AG04450 (cell line): Measurements from ENCODE around the gene BCKDK. TPM values are rescaled to one million over a fixed set of nuclear protein-coding genes. Genes with fewer than 3 reads are reported as not detected.

Experiments
- CTCF ChIA-PET: fragments of 300-600, 350-600 bp; formaldehyde crosslinking; extraction: SDS; loops from one replicate; lab custom pipeline; 2022; ENCODE audit warnings: antibody characterized with exemption, inconsistent platforms; lab: Charles Lee
- POLR2A ChIA-PET: fragments of 350-600 bp; formaldehyde crosslinking; extraction: SDS; loops from one replicate; lab custom pipeline; 2021; ENCODE audit warnings: antibody characterized with exemption, inconsistent platforms; lab: Yijun Ruan, JAX
- DNase-seq: peaks from one replicate; pipeline ENCODE4 v3.0.0-alpha.2; 2011; ENCODE audit warnings: low read depth, low spot score
- H3K27ac ChIP-seq: one replicate; pipeline ENCODE4 v1.5.1; 2012; ENCODE audit warnings: low read depth, low read length, control low read depth
- H3K27me3 ChIP-seq: one replicate; pipeline ENCODE4 v1.6.0; 2012; ENCODE audit warnings: low read length; ENCODE audit not compliant: control insufficient read depth, insufficient read depth
- H3K4me3 ChIP-seq: 2 replicates; pipeline ENCODE4 v1.5.1; 2011; ENCODE audit warnings: mild to moderate bottlenecking, low read depth, low read length, control low read depth
- H3K9me3 ChIP-seq: 2 replicates; pipeline ENCODE4 v1.5.1; 2012; ENCODE audit warnings: low read length; ENCODE audit not compliant: control insufficient read depth, insufficient read depth
- polyA plus RNA-seq: library from polyadenylated mRNA; depleted of rRNA; stranded (reverse); fragments of >200 nt; gene quantifications from 2 replicates; pipeline ENCODE4 v1.2.3, GENCODE V29; 2011
- TF ChIP-seq, protein P1 (sequence below): IDR thresholded peaks from 2 replicates; pipeline ENCODE4 v1.5.1; 2011; ENCODE audit warnings: low read depth, low read length, control low read depth, inconsistent platforms

Gene BCKDK
- polyA plus RNA-seq, 1 experiment, result 31.6 TPM

DNA sequence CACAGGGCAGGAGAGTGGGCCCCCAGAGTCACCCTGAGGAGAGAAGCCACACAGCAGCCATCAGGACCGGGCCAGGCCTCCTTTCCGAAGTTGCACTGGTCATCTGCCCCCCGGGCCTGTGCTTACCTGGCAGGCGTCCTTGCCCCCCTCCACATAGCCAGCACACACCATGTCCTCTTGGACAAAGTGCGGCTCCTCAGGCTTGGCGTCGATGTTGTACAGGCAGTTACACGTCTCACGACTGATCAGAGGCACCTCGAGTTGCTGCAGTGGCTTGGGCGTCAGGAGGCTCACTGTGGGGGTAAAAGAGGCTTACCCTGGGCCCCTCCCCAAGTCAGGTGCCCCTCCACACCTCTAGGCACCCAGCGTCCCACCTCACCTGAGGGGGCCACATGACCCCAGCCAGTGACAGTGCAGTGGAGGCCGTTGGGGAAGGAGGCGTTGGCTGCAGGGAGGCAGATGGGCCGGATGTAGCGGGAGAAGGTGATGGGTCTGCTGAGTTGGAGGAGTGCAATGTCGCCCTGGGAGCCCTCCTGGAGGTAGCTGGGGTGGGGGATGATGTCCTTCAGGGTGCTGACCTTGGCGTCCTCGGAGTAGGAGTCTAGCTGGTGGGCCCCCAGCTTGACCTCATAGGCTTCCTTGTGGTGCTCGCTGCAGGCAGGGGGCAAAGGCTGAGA, 24.3 kb downstream of the BCKDK start:
- POLR2A ChIA-PET, result interaction anchor here (1.3 to 1.7 kb wide), 2 partner anchors 10 to 15 kb away, joined by 3 read pairs; partner anchors contain the start of gene KAT8
- TF ChIP-seq, protein P1, sequence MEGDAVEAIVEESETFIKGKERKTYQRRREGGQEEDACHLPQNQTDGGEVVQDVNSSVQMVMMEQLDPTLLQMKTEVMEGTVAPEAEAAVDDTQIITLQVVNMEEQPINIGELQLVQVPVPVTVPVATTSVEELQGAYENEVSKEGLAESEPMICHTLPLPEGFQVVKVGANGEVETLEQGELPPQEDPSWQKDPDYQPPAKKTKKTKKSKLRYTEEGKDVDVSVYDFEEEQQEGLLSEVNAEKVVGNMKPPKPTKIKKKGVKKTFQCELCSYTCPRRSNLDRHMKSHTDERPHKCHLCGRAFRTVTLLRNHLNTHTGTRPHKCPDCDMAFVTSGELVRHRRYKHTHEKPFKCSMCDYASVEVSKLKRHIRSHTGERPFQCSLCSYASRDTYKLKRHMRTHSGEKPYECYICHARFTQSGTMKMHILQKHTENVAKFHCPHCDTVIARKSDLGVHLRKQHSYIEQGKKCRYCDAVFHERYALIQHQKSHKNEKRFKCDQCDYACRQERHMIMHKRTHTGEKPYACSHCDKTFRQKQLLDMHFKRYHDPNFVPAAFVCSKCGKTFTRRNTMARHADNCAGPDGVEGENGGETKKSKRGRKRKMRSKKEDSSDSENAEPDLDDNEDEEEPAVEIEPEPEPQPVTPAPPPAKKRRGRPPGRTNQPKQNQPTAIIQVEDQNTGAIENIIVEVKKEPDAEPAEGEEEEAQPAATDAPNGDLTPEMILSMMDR, result no peak
- Histone ChIP-seq H3K4me3 (no peak overlapping the region), H3K9me3 (no peaks in the 10 kb centered on the region), H3K27ac (no peak overlapping the region), H3K27me3 (peaks cover 2% of the 10 kb centered on the region)
- DNase-seq, result no peak
- CTCF ChIA-PET, result interaction anchor here (1.8 kb wide), 1 partner anchor 10 kb away, joined by 13 read pairs; no protein-coding TSS in a partner anchor

DNA sequence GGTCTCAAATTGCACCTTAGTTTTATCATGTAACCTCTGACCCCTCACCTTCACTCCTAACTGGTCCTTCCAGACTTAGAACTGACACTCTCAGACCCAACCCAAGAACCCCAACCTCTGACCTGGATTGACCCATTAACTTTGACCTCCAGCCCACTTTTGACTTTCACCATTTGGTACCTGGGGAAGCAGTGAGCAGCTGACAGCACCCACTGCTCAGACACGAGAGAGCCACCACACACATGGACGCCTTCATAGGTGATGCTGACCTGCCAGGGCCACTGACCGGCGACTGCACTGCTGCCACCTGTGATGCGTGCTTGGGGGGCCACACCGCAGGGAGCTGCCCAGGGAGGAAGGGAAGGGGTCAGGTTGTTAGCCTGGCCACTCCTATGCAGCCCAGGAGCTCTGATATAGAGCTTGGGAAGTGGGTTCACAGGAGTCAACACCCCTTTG, 24.9 kb downstream of the BCKDK start:
- no peak for DNase-seq
- Histone ChIP-seq H3K27ac (no peak overlapping the region), H3K27me3 (peaks cover 2% of the 10 kb centered on the region), H3K9me3 (no peaks in the 10 kb centered on the region), H3K4me3 (no peak overlapping the region)
- CTCF ChIA-PET, result interaction anchor here (1.8 kb wide), 1 partner anchor 9 kb away, joined by 13 read pairs; no protein-coding TSS in a partner anchor
- TF ChIP-seq, protein P1, result no peak
- POLR2A ChIA-PET, result interaction anchor here (1.7 to 1.8 kb wide), 2 partner anchors 9 to 15 kb away, joined by 3 to 4 read pairs; partner anchors contain the start of gene KAT8

DNA sequence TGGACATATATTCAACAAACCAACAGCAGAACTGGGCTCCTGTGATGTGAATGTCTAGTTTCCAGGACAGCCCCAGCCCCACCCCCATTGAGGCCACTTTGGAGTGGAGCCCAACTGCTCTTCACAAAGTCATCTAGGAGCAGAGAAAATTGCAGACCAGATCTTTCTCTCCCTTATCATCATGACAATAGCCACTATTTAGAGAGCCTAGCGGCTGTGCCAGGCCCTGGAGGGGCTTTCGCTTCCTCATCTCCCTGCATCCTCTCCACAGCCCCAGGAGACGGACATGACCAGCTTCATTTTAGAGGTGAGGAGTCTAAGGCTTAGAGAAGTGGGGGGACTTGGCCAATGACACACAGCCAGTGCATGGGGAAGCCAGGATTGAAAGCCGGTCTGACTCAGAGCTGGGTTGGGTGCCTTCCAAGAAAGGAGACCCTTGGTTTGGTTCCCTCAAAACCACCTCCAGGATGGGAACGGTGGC, 25.9 kb downstream of the BCKDK start:
- H3K9me3 ChIP-seq, result no peaks in the 10 kb centered on the region; the same call in 1 of the 2 replicates
- ChIA-PET CTCF (interaction anchor here (1.8 kb wide), 1 partner anchor 8 kb away, joined by 13 read pairs; no protein-coding TSS in a partner anchor), POLR2A (interaction anchor here (1.5 to 1.8 kb wide), 2 partner anchors 16 to 45 kb away, joined by 3 to 4 read pairs; partner anchors contain the start of genes FUS and KAT8)
- no peak for DNase-seq
- no peak overlapping the region for H3K4me3 ChIP-seq
- no peak overlapping the region for H3K27ac ChIP-seq
- peaks cover 2% of the 10 kb centered on the region for H3K27me3 ChIP-seq
- TF ChIP-seq, protein P1, result no peak

DNA sequence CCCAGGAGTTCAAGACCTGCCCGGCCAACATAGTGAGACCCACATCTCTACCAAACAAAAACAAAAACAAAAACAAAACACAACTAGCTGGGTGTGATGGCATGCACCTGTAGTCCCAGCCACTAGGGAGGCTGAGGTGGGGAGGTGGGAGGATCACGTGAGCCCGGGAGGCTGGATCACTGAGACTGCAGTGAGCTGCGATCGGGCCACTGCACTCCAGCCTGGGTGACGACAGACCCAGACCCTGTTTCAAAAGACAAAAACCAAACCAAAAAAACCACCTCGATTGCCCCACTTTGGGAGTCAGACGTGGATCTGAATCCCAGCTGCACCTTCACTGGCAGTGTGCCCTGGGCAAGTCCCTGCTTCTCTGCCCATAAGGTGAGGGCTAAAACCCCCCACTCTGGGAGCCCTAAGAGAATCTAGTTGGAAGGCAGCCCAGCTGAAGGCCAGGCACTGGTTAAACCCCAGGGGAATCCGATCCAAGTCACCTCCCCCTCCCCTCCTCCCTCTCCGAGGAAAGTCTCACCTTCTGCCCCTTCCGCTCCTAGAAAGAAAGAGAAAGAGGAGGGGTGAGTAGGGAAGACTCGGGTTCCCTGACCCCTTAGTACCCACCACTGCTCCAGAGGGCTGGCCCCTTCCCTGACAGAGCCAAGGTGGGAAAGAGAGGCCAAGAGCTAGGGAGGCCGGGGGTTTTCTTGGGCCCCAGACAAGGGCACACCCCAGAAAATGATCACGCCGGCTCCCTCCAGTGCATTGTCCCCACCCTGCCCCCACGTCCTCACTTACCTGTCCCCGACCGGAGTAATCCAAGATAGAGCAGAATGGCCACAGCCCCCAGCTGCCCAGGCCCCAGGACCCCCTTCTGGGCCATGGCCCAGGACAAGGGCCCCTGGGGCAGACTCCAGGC, 26.7 kb downstream of the BCKDK start:
- ChIA-PET POLR2A (interaction anchor here (1.5 to 1.8 kb wide), 2 partner anchors 17 to 45 kb away, joined by 3 to 4 read pairs; partner anchors contain the start of genes FUS and KAT8), CTCF (no interaction called here)
- TF ChIP-seq, protein P1, result no peak

More for the DNA sequence above, 26.7 kb downstream of the BCKDK start:
- Histone ChIP-seq H3K27me3 (peaks cover 2% of the 10 kb centered on the region), H3K4me3 (no peak overlapping the region), H3K9me3 (no peaks in the 10 kb centered on the region; the same call in 1 of the 2 replicates), H3K27ac (no peak overlapping the region)
- DNase-seq, result no peak
